Astrocyte (in vitro differentiated cells and primary cell): ENCODE results near the gene NUCKS1. TPM values are rescaled to one million over a fixed set of nuclear protein-coding genes. Genes with fewer than 3 reads are reported as not detected.

Source experiments
- DNase-seq: peaks from one replicate; pipeline ENCODE4 v3.0.0-alpha.2; 2010; ENCODE audit warnings: low read depth
- FAIRE-seq: peaks from 2 replicates; lab custom pipeline; 2011; peaks lifted over from hg19 to GRCh38; lab: Jason Lieb, UNC
- H2AFZ ChIP-seq: 2 replicates; pipeline ENCODE4 v1.6.0; 2012; ENCODE audit warnings: low read depth, low read length, inconsistent platforms
- H3K27ac ChIP-seq: 2 replicates; pipeline ENCODE4 v1.5.1; 2011; ENCODE audit warnings: low read depth, low read length, inconsistent platforms
- H3K27me3 ChIP-seq: 2 replicates; pipeline ENCODE4 v1.6.0; 2011; ENCODE audit warnings: low read length, inconsistent platforms; ENCODE audit not compliant: insufficient read depth
- H3K36me3 ChIP-seq: 2 replicates; pipeline ENCODE4 v1.5.1; 2011; ENCODE audit warnings: low read length, inconsistent platforms; ENCODE audit not compliant: insufficient read depth
- H3K4me1 ChIP-seq: 2 replicates; pipeline ENCODE4 v1.5.1; 2011; ENCODE audit warnings: low read length, inconsistent platforms; ENCODE audit not compliant: insufficient read depth
- H3K4me2 ChIP-seq: 2 replicates; pipeline ENCODE4 v1.6.0; 2012; ENCODE audit warnings: low read length, inconsistent platforms
- H3K4me3 ChIP-seq: 2 replicates; pipeline ENCODE4 v1.5.1; 2011; ENCODE audit warnings: low read depth, mild to moderate bottlenecking, low read length, inconsistent platforms; ENCODE audit not compliant: insufficient read depth
- H3K79me2 ChIP-seq: 2 replicates; pipeline ENCODE4 v1.6.0; 2012; ENCODE audit warnings: mild to moderate bottlenecking, low read length, inconsistent platforms; ENCODE audit not compliant: insufficient read depth
- H3K9ac ChIP-seq: 2 replicates; pipeline ENCODE4 v1.6.0; 2012; ENCODE audit warnings: mild to moderate bottlenecking, low read length, inconsistent platforms
- H3K9me3 ChIP-seq: 2 replicates; pipeline ENCODE4 v1.5.1; 2012; ENCODE audit warnings: low read depth, mild to moderate bottlenecking, low read length, inconsistent platforms; ENCODE audit not compliant: insufficient read depth
- H4K20me1 ChIP-seq: 2 replicates; pipeline ENCODE4 v1.6.0; 2012; ENCODE audit warnings: low read length, inconsistent platforms; ENCODE audit not compliant: insufficient read depth
- H3K27ac Mint-ChIP-seq: one replicate; pipeline ENCODE4 v1.8.0; 2021; ENCODE audit warnings: mild to moderate bottlenecking, mixed read lengths; ENCODE audit not compliant: unreplicated experiment
- H3K27me3 Mint-ChIP-seq: one replicate; pipeline ENCODE4 v1.8.0; 2021; ENCODE audit warnings: low read depth, mixed read lengths; ENCODE audit not compliant: unreplicated experiment
- H3K36me3 Mint-ChIP-seq: one replicate; pipeline ENCODE4 v1.8.0; 2021; ENCODE audit warnings: low read depth, mixed read lengths; ENCODE audit not compliant: unreplicated experiment
- H3K4me1 Mint-ChIP-seq: one replicate; pipeline ENCODE4 v1.8.0; 2021; ENCODE audit warnings: low read depth, mixed read lengths; ENCODE audit not compliant: unreplicated experiment
- H3K4me3 Mint-ChIP-seq: one replicate; pipeline ENCODE4 v1.8.0; 2021; ENCODE audit warnings: mild to moderate bottlenecking, moderate library complexity, mixed read lengths; ENCODE audit not compliant: unreplicated experiment
- H3K9me3 Mint-ChIP-seq: one replicate; pipeline ENCODE4 v1.8.0; 2021; ENCODE audit warnings: mild to moderate bottlenecking, mixed read lengths; ENCODE audit not compliant: unreplicated experiment
- CTCF ChIP-seq: IDR thresholded peaks from 2 replicates; pipeline ENCODE4 v1.5.1; 2011; ENCODE audit warnings: low read depth, mild to moderate bottlenecking, inconsistent platforms, low read length, moderate library complexity; ENCODE audit not compliant: insufficient read depth
- EZH2 ChIP-seq: IDR thresholded peaks from 2 replicates; pipeline ENCODE4 v1.6.1; 2012; ENCODE audit warnings: mild to moderate bottlenecking, low read length, inconsistent platforms; ENCODE audit not compliant: insufficient read depth
- total RNA-seq: library from RNA; stranded (reverse); gene quantifications from 2 replicates; pipeline ENCODE4 v1.2.1, GENCODE V29; 2021

NUCKS1 gene
- total RNA-seq, 1 donor from 2014 or later: 169 TPM

DNA sequence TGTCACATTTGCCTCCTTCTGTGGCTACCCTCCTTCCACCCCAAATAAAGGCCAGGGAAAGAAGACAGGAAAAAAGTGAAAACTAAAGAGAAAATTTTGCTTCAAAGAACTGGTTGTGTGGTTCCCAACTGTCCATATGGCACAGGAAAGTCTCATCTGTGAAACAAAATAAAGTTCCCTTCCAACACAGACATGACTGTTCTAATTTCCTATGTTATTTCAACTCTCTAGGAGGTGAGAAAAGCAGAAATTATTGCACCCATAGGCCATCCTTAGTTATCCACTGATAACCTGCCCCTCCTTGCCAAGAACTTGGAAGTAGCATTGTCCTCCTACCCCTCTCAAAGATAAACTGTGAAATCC is 33.4 kb upstream of the NUCKS1 start:
- no peaks in the 10 kb centered on the region for H3K36me3 ChIP-seq
- H3K4me3 ChIP-seq: no peak overlapping the region
- DNase-seq (no peak), FAIRE-seq (no peak)
- H3K27me3 Mint-ChIP-seq: peaks cover 6% of the 10 kb centered on the region
- H3K79me2 ChIP-seq: no peaks in the 10 kb centered on the region
- H3K9me3 Mint-ChIP-seq: no peaks in the 10 kb centered on the region
- H3K27ac ChIP-seq: no peak overlapping the region
- H3K27me3 ChIP-seq: peaks cover 2% of the 10 kb centered on the region
- H4K20me1 ChIP-seq: no peaks in the 10 kb centered on the region
- H2AFZ ChIP-seq: no peak overlapping the region
- H3K9me3 ChIP-seq: no peaks in the 10 kb centered on the region
- no peaks in the 10 kb centered on the region for H3K36me3 Mint-ChIP-seq
- no peak overlapping the region for H3K4me3 Mint-ChIP-seq
- no peaks in the 10 kb centered on the region for H3K4me1 Mint-ChIP-seq
- H3K4me1 ChIP-seq: peaks cover 5% of the 10 kb centered on the region
- TF ChIP-seq EZH2: no peak
- TF ChIP-seq CTCF: no peak
- no peak overlapping the region for H3K4me2 ChIP-seq
- H3K9ac ChIP-seq: no peak overlapping the region
- H3K27ac Mint-ChIP-seq: no peak overlapping the region

GRCh38 chr1:205782627-205783432 is 32.8 kb upstream of the NUCKS1 start:
- no peak overlapping the region for H3K4me3 ChIP-seq
- H3K36me3 Mint-ChIP-seq: no peaks in the 10 kb centered on the region
- no peak overlapping the region for H3K9ac ChIP-seq
- no peak for DNase-seq
- H3K9me3 ChIP-seq: no peaks in the 10 kb centered on the region
- H3K27me3 Mint-ChIP-seq: peaks cover 6% of the 10 kb centered on the region
- no peaks in the 10 kb centered on the region for H3K4me1 Mint-ChIP-seq
- H3K4me2 ChIP-seq: no peak overlapping the region
- TF ChIP-seq EZH2 (no peak), CTCF (no peak)
- no peaks in the 10 kb centered on the region for H3K36me3 ChIP-seq
- no peak overlapping the region for H3K4me3 Mint-ChIP-seq
- FAIRE-seq: no peak
- H3K4me1 ChIP-seq: peaks cover 5% of the 10 kb centered on the region
- H4K20me1 ChIP-seq: no peaks in the 10 kb centered on the region
- no peak overlapping the region for H2AFZ ChIP-seq
- no peak overlapping the region for H3K27ac ChIP-seq
- no peak overlapping the region for H3K27ac Mint-ChIP-seq
- no peaks in the 10 kb centered on the region for H3K79me2 ChIP-seq
- H3K9me3 Mint-ChIP-seq: no peaks in the 10 kb centered on the region
- peaks cover 2% of the 10 kb centered on the region for H3K27me3 ChIP-seq

DNA sequence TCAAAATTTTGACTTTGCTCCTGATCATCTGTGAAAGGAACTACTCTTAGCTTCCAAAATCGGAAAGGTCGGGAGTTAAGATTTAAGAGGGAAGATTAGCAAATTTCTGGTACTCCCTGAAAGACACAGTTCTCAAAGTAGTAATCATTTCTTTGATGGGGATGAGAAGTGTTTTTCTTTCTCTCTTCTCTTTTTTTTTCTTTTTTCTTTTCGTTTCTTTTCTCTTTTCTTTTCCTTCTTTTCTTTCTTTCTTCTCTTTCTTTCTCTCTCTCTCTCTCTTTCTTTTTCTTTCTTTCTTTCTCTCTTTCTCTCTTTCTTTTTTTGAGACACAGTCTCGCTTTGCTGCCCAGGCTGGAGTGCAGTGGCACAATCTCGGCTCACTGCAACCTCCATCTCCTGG is 30.4 kb upstream of the NUCKS1 start:
- peaks cover 6% of the 10 kb centered on the region for H3K27me3 Mint-ChIP-seq
- H3K9me3 ChIP-seq: no peaks in the 10 kb centered on the region
- H3K9me3 Mint-ChIP-seq: no peaks in the 10 kb centered on the region
- H3K27me3 ChIP-seq: peaks cover 2% of the 10 kb centered on the region
- H3K4me3 ChIP-seq: no peak overlapping the region
- no peaks in the 10 kb centered on the region for H3K36me3 ChIP-seq
- H3K4me1 Mint-ChIP-seq: peaks cover 1% of the 10 kb centered on the region
- TF ChIP-seq CTCF (no peak), EZH2 (no peak)
- no peak overlapping the region for H3K4me2 ChIP-seq
- H2AFZ ChIP-seq: no peak overlapping the region
- no peak overlapping the region for H3K27ac Mint-ChIP-seq
- H3K79me2 ChIP-seq: no peaks in the 10 kb centered on the region
- FAIRE-seq: no peak
- DNase-seq: no peak
- no peaks in the 10 kb centered on the region for H3K36me3 Mint-ChIP-seq
- H3K4me3 Mint-ChIP-seq: no peak overlapping the region
- no peak overlapping the region for H3K9ac ChIP-seq
- no peak overlapping the region for H3K27ac ChIP-seq
- H4K20me1 ChIP-seq: no peaks in the 10 kb centered on the region
- peaks cover 10% of the 10 kb centered on the region for H3K4me1 ChIP-seq
